NB4 (cell line): Measurements from ENCODE around the gene PRR3.

Source experiments
- DNase-seq: peaks from one replicate; pipeline ENCODE4 v3.0.0; 2010; ENCODE audit warnings: low read depth
- H3K4me3 ChIP-seq: one replicate; pipeline ENCODE4 v1.5.1; 2011; ENCODE audit warnings: mild to moderate bottlenecking, low read depth, low read length, moderate library complexity
- CTCF ChIP-seq: IDR thresholded peaks from one replicate; pipeline ENCODE4 v1.5.1; 2012; ENCODE audit warnings: low read depth, low read length
- MAX ChIP-seq: IDR thresholded peaks from 2 replicates; pipeline ENCODE4 v1.6.1; 2011; ENCODE audit warnings: low read depth, low read length
- MYC ChIP-seq: IDR thresholded peaks from 2 replicates; pipeline ENCODE4 v1.6.1; 2011; ENCODE audit warnings: low read depth, low read length
- POLR2A ChIP-seq: IDR thresholded peaks from 2 replicates; pipeline ENCODE4 v1.6.1; 2011; ENCODE audit warnings: mild to moderate bottlenecking; ENCODE audit not compliant: insufficient read length; ENCODE audit errors: extremely low read depth

The PRR3 gene

GRCh38 chr6:30554962-30555815 lies 1.9 kb upstream of the PRR3 start:
- H3K4me3 ChIP-seq = peak overlapping the region; percentile 97
- DNase-seq = peak; percentile 64
- TF ChIP-seq MAX (no peak), POLR2A (no peak), CTCF (no peak), MYC (no peak)

- peak overlapping the region; percentile 97 for H3K4me3 ChIP-seq
- no peak for DNase-seq
- no peak for TF ChIP-seq CTCF
- TF ChIP-seq MAX = peak; percentile 22; the same call in 1 of the 2 replicates
Observed at GRCh38 chr6:30555816-30556065, 1.4 kb upstream of the PRR3 start.

GRCh38 chr6:30556066-30556905 lies 809 bp upstream of the PRR3 start, which contains the start of gene GNL1:
Gene GNL1, minus strand, starts transcription at chr6:30556489. Its CDS starts 286 bp downstream, at chr6:30556203.
- TF ChIP-seq POLR2A = peak; percentile 52
- peak; percentile 4; the same call in 1 of the 2 replicates for TF ChIP-seq MYC
- TF ChIP-seq MAX = no peak; the same call in none of the 2 replicates
- TF ChIP-seq CTCF = no peak
- H3K4me3 ChIP-seq = peak within 1 kb of the TSS; percentile 97
- peak; percentile 93 for DNase-seq

GRCh38 chr6:30557683-30557981 lies 537 bp downstream of the PRR3 start:
- TF ChIP-seq CTCF (no peak), POLR2A (no peak), MYC (no peak), MAX (no peak)
- DNase-seq = no peak
- H3K4me3 ChIP-seq = peak overlapping the region; percentile 97

- H3K4me3 ChIP-seq = no peak overlapping the region
- no peak for TF ChIP-seq MYC
- TF ChIP-seq CTCF = no peak
- no peak for DNase-seq
Observed at GRCh38 chr6:30560930-30561329, 3.8 kb downstream of the PRR3 start.
